Neutrophil (primary cell): ENCODE data around the gene NSG1.
"Not testable (repeated sequence)": the region's sequence is repeated elsewhere in the genome, so short reads cannot be mapped to it uniquely, and the experiment has no call there.

Source experiments
- H3K27ac ChIP-seq: fragments of 200-600 bp; sonication (generic); 2 replicates; pipeline ENCODE4 v1.5.1; 2016; ENCODE audit warnings: mild to moderate bottlenecking, moderate library complexity
- H3K27me3 ChIP-seq: fragments of 200-600 bp; sonication (generic); 2 replicates; pipeline ENCODE4 v1.6.0; 2016; ENCODE audit warnings: mild to moderate bottlenecking
- H3K36me3 ChIP-seq: fragments of 200-600 bp; sonication (generic); 2 replicates; pipeline ENCODE4 v1.5.1; 2017
- H3K4me1 ChIP-seq, 2 experiments: fragments of 200-600 bp in 1 of 2; sonication (generic) in 1 of 2; 1 replicate in 1 of 2; 2 replicates in 1 of 2; pipeline versions ENCODE4 v1.5.1 to v1.6.1; 2013 to 2016; ENCODE audit warnings: low read depth in 1 of 2, low read length in 1 of 2, mild to moderate bottlenecking in 1 of 2, moderate library complexity in 1 of 2; ENCODE audit not compliant: control insufficient read depth in 1 of 2, insufficient read depth in 1 of 2
- H3K4me3 ChIP-seq, 2 experiments: fragments of 200-600 bp in 1 of 2; sonication (generic) in 1 of 2; 1 replicate in 1 of 2; 2 replicates in 1 of 2; pipeline ENCODE4 v1.5.1; 2013 to 2016; ENCODE audit warnings: low read depth in 1 of 2, low read length in 1 of 2, mild to moderate bottlenecking in 1 of 2, moderate library complexity in 1 of 2
- H3K9me3 ChIP-seq: fragments of 200-600 bp; sonication (generic); 2 replicates; pipeline ENCODE4 v1.5.1; 2016
- TF ChIP-seq, protein P1 (sequence below): fragments of 200-600 bp; sonication (generic); IDR thresholded peaks from 2 replicates; pipeline ENCODE4 v1.5.1; 2016; ENCODE audit warnings: antibody characterized with exemption

The NSG1 gene

GRCh38 chr4:4417886-4418285 is 31.0 kb downstream of the NSG1 start:
- H3K36me3 ChIP-seq = peaks cover 50% of the 10 kb centered on the region
- TF ChIP-seq, protein P1, sequence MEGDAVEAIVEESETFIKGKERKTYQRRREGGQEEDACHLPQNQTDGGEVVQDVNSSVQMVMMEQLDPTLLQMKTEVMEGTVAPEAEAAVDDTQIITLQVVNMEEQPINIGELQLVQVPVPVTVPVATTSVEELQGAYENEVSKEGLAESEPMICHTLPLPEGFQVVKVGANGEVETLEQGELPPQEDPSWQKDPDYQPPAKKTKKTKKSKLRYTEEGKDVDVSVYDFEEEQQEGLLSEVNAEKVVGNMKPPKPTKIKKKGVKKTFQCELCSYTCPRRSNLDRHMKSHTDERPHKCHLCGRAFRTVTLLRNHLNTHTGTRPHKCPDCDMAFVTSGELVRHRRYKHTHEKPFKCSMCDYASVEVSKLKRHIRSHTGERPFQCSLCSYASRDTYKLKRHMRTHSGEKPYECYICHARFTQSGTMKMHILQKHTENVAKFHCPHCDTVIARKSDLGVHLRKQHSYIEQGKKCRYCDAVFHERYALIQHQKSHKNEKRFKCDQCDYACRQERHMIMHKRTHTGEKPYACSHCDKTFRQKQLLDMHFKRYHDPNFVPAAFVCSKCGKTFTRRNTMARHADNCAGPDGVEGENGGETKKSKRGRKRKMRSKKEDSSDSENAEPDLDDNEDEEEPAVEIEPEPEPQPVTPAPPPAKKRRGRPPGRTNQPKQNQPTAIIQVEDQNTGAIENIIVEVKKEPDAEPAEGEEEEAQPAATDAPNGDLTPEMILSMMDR = no peak

DNA sequence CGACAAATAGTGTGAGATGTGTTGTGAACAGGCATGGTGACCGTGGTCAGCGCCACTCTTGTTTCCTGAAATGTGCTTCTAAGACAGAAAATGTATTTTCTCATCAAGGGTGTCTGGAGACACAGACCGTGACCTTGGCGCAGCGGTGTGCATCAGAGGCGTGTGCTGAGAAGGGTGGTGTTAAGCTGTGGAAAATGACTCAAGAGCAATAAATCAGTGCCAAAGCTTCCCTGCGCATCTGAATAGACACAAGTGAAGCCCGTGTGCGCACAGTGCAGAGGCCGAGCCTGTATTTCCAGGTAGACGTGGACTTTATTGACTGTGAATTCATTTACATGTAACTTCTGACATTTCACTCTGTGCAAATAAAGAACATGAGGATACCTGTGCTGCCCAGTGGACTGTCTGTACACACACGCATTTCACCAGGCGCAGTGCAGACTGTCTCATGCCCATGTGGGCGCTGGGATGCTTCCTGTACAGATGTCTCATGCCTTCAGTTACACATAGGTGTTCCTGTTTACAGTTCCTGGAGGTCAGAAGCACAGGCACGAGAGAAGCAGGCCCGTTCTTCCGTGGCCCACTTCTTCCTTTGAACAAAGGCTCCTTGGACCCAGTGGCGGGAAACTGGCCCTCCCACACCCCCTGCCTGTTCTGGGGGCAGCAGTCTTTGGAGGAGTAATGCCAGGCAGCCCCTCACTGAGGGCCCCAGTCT is 31.9 kb downstream of the NSG1 start:
- Histone ChIP-seq H3K27ac (no peak overlapping the region), H3K4me3 (no peak overlapping the region), H3K4me1 (no peaks in the 10 kb centered on the region), H3K27me3 (no peaks in the 10 kb centered on the region), H3K36me3 (peaks cover 60% of the 10 kb centered on the region), H3K9me3 (no peaks in the 10 kb centered on the region)
- TF ChIP-seq, protein P1 = no peak

More at GRCh38 chr4:4417886-4418285, 31.0 kb downstream of the NSG1 start:
- Histone ChIP-seq H3K27ac (no peak overlapping the region), H3K9me3 (no peaks in the 10 kb centered on the region), H3K27me3 (no peaks in the 10 kb centered on the region), H3K4me1 (no peaks in the 10 kb centered on the region), H3K4me3 (no peak overlapping the region)

DNA sequence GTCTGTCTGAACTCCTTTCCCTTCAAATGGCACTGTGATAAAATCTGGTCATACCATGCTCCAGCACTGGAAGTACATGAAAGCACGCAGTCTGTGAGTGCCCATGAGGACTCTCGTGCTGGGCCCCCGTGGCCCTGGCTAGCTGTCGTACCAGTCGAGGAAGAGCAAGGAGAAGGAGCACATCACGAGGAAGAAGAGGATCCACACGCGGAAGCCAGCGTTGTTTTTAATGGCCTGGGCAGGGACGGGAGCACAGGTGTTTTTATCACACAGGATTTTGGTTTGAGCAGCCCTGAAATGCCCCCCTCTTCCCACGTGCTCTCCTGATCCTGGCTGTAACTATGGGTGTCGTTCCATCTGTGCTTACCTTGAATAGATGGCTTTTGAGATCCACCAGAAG is 33.0 kb downstream of the NSG1 start:
- Histone ChIP-seq H3K27me3 (no peaks in the 10 kb centered on the region), H3K4me3 (no peak overlapping the region), H3K27ac (no peak overlapping the region), H3K36me3 (peaks cover 70% of the 10 kb centered on the region), H3K4me1 (no peaks in the 10 kb centered on the region), H3K9me3 (no peaks in the 10 kb centered on the region)
- TF ChIP-seq, protein P1 = no peak

DNA sequence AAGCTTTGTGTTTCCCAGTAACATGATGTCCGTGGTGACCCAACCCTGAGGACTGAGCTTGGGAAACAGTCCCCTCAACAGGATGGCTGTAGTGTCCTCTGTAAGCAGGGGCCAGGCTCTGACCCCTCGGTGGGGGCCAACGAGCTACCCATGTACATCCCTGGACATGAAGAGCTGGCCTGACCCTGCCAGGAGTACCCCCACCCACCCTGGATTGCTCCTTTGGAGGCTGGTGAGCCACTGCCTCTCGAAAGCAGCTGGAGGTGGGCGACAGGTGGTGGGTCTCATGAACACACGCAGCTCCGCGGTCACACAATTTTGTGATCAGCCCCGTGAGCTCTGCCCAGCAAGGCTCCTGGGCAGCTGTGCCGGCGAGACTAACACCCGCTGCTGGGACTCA is 33.5 kb downstream of the NSG1 start:
- Histone ChIP-seq H3K4me3 (no peak overlapping the region), H3K27me3 (no peaks in the 10 kb centered on the region), H3K9me3 (no peaks in the 10 kb centered on the region), H3K36me3 (peaks cover 73% of the 10 kb centered on the region), H3K4me1 (no peaks in the 10 kb centered on the region), H3K27ac (no peak overlapping the region)
- TF ChIP-seq, protein P1 = no peak

DNA sequence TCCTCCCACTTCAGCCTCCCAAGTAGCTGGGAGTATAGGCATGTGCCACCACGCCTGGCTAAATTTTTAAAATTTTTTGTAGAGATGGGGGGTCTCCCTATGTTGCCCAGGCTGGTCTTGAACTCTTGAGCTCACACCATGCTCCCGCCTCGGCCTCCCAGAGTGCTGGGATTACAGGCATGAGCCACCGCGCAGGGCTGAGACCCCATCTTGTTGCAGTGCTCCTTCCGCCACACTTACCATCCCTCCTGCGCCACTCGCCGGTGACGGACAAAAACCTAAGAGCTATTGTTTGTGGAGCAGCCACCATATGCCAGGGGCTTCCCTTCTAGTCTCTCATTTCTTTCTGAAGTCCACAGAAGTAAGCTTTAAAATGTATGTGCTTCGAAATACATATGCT is 34.5 kb downstream of the NSG1 start:
- Histone ChIP-seq H3K27ac (no peak overlapping the region), H3K4me1 (no peaks in the 10 kb centered on the region), H3K4me3 (no peak overlapping the region), H3K27me3 (no peaks in the 10 kb centered on the region), H3K9me3 (no peaks in the 10 kb centered on the region), H3K36me3 (peaks cover 73% of the 10 kb centered on the region)
- TF ChIP-seq, protein P1 = no peak

- not testable (repeated sequence) for H3K9me3 ChIP-seq, H3K27me3 ChIP-seq, H3K4me3 ChIP-seq, H3K27ac ChIP-seq, H3K4me1 ChIP-seq
- peaks cover 78% of the 10 kb centered on the region for H3K36me3 ChIP-seq
These were observed 35.2 kb downstream of the NSG1 start for GRCh38 chr4:4422117-4422516.
